Stimulated activated CD4-positive, alpha-beta T cell treated with anti-CD3 and anti-CD28 coated beads, Interleukin-4, amount 100 ng/mL, for 1 hour (primary cell): ENCODE results near the gene S100A8.
"Not testable (repeated sequence)": the region's sequence is repeated elsewhere in the genome, so short reads cannot be mapped to it uniquely, and the experiment has no call there.

Experiments used
- DNase-seq: peaks from one replicate; pipeline ENCODE4 v3.0.0-alpha.2; 2020

The S100A8 gene

GRCh38 chr1:153360592-153361479 is 30.0 kb downstream of the S100A8 start:
- no peak for DNase-seq

DNA sequence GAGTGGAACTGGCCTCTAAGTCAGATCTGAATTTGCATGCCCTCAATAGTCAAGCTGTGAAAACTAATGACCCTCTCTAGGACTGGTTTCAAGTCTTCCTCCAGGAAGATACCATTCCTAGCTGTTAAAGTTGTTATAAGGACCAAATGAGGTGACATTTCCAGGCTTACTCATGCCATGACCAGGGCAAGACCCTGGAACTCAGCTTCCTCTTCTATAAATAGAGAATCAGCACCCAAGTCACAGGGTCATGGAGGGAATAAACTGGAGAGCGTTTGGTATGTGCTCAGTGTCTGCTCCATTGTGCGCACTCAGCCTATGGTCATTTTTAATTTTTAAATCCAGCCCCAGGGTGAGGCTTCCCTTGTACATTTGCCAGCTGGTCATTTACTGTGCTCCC is 30.7 kb downstream of the S100A8 start:
- no peak for DNase-seq

DNA sequence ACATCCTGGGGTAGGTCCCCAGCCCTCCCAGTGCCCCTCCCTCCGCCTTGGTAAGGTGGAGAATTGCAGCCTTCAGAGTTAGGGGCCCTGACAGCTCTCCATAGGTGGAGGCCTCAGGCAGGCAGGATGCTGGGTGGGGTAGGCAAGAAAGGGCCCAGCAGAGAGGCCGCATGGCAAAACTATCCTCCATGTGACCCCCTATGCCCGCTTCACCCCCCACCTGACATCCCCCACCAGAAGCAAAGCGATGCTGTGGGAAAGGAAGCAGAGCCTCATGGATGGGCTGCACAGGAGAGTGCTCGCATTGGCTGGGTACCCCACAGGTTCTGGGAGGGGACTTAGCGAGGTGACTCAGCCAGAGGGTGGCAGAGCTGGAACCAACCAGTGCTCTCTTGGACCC is 31.6 kb downstream of the S100A8 start:
- no peak for DNase-seq

GRCh38 chr1:153358691-153358975 is 32.2 kb downstream of the S100A8 start:
- DNase-seq: no peak

DNA sequence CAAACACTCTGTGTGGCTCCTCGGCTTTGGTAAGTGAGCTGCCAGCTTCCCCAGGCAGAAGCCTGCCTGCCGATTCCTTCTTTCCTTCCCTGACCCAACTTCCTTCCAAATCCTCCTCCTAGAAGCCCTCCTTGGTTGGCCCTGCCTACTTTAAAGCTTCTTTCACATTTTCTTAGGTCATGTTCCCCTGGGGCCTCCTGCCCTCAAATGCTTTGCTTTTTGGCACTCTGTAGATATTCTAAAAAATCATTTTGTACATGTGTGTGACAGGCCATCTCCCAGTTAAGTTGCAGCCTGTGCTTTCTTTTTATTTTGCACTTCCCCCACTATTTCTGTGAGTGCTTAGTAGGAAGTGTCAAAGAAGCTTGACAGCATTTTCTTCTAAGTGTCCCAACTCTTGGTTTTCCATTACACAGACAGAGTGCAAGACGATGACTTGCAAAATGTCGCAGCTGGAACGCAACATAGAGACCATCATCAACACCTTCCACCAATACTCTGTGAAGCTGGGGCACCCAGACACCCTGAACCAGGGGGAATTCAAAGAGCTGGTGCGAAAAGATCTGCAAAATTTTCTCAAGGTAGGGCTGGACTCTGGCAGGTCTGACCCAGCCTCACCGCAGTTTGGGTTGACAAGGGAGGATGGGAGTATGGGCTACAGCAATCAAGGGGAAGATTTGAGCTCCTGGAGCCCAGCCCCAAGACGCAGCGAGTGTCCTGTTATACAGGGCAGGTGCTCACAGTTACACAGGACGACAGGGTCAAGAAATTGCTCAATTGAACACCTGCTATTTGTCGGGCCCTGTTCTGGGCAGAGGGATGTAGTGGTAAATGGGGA is 32.8 kb downstream of the S100A8 start, which contains the start of gene S100A9:
TSS of gene S100A9 (plus strand) at position 2 of the 838 bp plus-strand sequence. CDS start at position 432, 430 bp downstream.
- no peak for DNase-seq

DNA sequence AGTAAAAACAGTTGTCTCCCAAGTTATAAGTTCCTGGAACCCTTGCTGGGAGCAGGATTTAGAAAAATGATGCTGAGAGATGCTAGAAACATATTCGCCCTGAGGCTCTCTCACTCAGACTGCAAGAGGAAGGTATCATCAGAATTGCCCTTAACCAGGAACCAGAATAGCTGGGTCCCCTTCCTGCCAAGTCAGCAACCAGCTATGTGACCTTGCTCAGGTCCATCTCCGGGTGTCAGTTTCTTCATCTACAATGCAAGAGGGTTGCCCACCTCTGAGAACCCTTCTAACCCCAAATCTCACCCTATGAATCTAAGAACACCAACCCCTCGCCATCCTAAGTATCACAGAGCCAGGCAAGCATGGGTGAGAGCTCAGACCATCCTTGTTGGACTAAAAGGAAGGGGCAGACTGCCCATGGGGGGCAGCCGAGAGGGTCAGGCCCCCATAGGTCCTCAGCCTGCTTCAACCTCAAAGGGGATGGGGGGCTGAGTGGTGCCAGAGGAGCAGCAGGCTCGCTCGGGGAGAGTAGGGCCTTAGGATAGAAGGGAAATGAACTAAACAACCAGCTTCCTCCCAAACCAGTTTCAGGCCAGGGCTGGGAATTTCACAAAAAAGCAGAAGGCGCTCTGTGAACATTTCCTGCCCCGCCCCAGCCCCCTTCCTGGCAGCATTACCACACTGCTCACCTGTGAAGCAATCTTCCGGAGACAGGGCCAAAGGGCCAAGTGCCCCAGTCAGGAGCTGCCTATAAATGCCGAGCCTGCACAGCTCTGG is 33.6 kb downstream of the S100A8 start:
- DNase-seq: no peak

GRCh38 chr1:153356392-153357075 is 34.3 kb downstream of the S100A8 start:
- DNase-seq: no peak

GRCh38 chr1:153355445-153356071 is 35.3 kb downstream of the S100A8 start:
- peak; percentile 33 for DNase-seq

DNA sequence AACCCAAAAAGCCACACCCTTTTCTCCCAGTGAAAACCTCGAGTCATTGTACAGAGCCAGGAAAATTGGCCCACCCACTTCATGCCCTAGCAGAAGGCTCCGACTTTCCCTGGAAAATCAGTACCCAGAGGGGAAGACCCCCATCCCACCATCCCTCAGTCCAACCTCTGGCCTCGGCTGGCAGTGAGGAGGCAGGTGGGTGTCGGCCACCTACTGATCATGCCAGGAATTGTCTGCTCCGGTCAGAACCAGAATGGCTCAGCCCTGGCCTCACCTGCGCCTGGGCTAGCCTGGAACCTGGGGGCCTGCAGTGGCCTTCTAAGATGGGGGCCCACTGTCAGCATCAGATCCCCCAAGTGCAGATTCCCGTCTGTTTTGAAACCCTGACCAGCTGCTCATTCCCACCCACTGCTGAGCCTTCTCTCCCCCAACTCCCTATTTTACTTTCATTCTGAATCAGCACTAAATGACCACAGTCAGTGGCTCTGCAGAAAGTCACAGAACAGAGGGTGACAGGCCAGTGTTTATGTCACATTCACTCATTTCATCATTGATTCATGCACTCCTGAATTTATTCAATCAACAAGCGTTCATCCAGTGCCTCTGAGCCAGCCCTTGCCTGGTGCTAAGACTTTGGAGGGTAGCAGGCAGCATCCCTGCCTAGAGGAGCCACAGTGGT is 36.2 kb downstream of the S100A8 start:
- DNase-seq: no peak

GRCh38 chr1:153353226-153353947 is 37.5 kb downstream of the S100A8 start:
- no peak for DNase-seq

DNA sequence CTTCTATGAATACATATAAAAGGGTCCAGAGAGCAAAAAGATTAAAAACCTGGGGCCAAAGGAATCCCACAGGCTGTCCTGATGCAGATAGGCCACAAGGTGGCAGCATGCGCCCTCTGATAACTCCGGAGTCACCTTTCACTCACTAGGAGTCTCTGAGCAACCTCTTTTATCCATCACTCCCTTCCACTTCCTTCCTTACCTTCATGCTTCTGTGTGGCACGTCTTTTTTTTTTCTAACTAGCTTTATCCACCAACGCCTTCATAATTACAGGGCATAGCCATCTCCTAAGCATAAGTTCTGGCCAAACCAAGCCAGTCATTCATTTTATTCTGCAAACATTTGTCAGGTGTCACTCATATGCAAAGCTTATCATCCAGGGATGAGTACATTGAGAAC is 38.4 kb downstream of the S100A8 start:
- peak; percentile 65 for DNase-seq

DNA sequence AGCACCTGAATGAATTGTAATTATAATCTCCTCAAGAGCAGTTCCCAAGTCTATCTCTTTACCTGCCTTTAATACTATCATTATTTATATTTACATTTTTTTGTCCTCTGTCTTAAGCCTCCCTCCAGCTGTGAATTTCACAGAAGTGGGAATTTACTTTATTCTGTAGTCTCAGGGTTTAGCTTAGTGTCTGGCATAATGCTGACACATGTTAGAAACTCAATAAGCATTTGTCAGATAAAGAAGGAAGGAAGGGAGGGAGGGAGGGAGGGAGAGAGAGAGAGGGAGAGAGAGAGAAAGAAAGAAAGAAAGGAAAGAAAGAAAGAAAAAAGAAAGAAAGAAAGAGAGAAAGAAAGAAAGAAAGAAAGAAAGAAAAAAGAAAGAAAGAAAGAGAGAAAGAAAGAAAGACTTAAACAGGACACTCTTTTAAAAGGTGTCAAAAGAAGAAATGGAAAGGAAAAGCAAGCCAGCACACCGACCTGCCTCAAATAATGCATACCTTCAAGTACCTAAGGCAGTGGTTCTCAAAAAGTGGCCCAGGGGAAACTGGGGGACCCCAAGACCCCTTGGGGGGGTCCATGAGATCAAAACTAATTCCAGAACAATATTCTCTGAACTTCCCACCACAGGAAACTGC is 40.4 kb downstream of the S100A8 start:
- DNase-seq: no peak

- no peak for DNase-seq
These were observed 41.2 kb downstream of the S100A8 start for GRCh38 chr1:153349363-153350320.

DNA sequence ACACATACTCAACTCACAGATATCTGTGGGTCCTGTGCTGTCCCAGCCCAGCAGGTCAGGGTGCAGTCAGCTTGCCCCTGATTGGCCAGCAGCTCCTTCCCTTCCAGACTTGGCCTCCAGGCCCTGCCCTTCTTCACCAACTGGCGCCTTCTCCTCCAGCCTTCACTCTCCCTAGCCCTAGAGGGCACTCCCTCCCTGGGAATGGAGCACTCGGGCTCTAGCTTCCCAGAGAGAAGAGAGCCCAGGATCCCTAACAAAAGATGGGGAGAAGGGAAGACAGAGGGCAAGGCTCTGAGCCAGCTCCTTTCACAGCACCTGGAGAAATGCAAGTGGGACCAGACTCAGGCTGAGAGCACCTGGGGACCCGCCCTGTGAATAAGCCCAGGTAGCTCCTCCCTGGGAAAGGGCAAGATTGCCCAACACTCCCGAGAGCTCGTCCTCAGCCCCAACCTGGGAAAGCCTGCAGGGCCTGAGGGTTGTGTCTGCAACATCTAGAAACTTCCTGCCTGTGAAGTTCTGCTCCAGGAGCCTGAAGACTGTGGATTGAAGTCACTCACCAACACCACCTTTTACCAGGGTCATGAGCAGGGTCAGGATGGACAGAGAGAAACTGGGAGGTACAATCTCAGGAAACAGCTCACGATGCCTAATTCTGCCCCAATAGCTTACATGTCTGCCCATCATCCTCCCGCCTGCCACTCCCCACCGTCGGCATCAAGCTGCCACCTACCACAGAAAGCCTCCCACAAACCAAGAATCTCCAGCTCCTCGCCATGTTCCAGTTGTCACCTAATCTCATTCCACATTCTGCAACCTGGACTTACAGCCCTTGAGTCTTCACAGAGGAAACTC is 42.1 kb downstream of the S100A8 start, which contains the start of gene PGLYRP4:
TSS of gene PGLYRP4 (minus strand) at position 331 of the 852 bp plus-strand sequence. CDS start 909 bp downstream, outside the sequence.
- DNase-seq: no peak

DNA sequence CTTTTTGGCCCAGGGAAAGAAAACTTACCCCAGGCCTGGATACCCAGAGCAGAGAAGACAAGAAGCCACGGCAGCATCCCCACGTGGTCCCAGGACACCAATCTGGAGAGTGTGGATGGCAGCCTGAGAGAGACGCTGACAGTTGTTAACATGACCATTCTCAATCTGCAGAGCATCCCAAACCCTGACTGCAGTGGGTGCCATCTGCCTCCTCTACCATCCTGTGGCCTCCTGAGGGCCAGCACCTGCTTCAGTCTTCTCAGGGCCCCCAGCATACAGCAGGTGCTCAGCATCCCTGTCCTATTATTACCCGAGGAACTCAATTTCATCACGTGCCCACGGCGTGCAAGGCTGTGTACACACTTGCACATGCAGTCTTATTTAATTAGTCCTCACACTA is 43.0 kb downstream of the S100A8 start:
- DNase-seq: no peak

DNA sequence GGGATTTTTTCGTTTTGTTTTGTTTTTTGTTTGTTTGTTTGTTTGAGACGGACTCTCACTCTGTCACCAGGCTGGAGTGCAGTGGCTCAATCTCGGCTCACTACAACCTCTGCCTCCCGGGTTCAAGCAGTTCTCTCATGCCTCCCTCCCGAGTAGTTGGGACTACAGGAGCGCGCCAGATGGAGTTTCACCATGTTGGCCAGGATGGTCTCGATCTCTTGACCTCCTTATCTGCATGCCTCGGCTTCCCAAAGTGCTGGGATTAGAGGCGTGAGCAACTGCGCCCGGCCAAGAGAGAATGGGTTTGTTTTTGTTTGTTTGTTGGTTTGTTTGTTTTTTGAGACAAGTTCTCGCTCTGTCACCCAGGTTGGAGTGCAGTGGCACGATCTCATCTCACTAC is 43.8 kb downstream of the S100A8 start:
- DNase-seq: not testable (repeated sequence)

DNA sequence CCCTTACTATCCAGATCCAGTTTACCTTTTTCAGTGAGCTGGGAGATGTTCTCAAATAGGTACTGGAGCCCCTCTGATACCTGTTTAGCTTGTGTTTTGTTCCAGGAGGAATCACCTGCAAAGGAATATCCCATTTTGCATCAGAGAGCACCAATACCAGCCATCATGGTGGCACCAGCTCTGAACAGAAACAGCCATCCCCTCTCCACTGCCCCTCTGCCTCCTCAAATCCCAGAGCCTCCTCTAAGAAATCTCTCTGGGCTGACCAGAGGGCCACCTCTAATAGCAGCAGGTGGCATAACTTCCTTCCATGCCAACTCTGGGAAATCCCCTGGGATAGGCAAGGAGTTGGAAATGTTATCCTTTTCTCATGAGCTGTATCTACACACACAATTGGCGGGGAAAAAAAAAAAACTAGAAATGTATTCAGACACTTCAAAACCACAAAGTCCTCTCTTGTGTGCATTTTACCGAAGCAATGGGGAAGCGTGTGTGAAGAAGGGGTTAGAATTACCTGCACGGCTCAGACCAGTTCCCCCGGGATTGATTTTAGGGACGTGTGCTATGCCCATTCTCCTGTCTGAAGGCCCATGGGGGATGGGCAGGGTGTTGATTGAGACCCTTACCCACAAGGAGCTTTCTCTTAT is 44.7 kb downstream of the S100A8 start:
- no peak for DNase-seq
